Karpas-422 (cell line): ENCODE results near the gene SUSD6. TPM values are rescaled to one million over a fixed set of nuclear protein-coding genes. Genes with fewer than 3 reads are reported as not detected.
A peak's percentile ranks its signal among the peaks of the same experiment; 100 is the strongest.

Experiments
- DNase-seq: peaks from one replicate; pipeline ENCODE4 v3.0.0-alpha.2; 2015
- H2AFZ ChIP-seq: fragments of 200-600 bp; sonication (generic); 2 replicates; pipeline ENCODE4 v1.6.1; 2014; ENCODE audit warnings: antibody characterized with exemption, low read length, mixed read lengths
- H3K27ac ChIP-seq: fragments of 200-600 bp; sonication (generic); 2 replicates; pipeline ENCODE4 v1.5.1; 2014; ENCODE audit warnings: mild to moderate bottlenecking, low read length, moderate library complexity
- H3K27me3 ChIP-seq: fragments of 200-600 bp; sonication (generic); 2 replicates; pipeline ENCODE4 v1.6.1; 2014; ENCODE audit warnings: low read length, mixed read lengths
- H3K36me3 ChIP-seq: fragments of 200-600 bp; sonication (generic); 2 replicates; pipeline ENCODE4 v1.6.1; 2014; ENCODE audit warnings: low read length, mixed read lengths; ENCODE audit not compliant: insufficient read depth
- H3K4me1 ChIP-seq: fragments of 200-600 bp; sonication (generic); 2 replicates; pipeline ENCODE4 v1.6.1; 2014; ENCODE audit warnings: mild to moderate bottlenecking, low read length, mixed read lengths
- H3K4me2 ChIP-seq: fragments of 200-600 bp; sonication (generic); 2 replicates; pipeline ENCODE4 v1.6.1; 2014; ENCODE audit warnings: low read length, low read depth, mild to moderate bottlenecking; ENCODE audit not compliant: poor library complexity, severe bottlenecking
- H3K4me3 ChIP-seq: fragments of 200-600 bp; sonication (generic); 2 replicates; pipeline ENCODE4 v1.5.1; 2014; ENCODE audit warnings: mild to moderate bottlenecking, antibody characterized with exemption, low read length, mixed read lengths
- H3K79me2 ChIP-seq: fragments of 200-600 bp; sonication (generic); 2 replicates; pipeline ENCODE4 v1.6.1; 2014; ENCODE audit warnings: mild to moderate bottlenecking, low read length, mixed read lengths
- H3K9ac ChIP-seq: fragments of 200-600 bp; sonication (generic); 2 replicates; pipeline ENCODE4 v1.6.0; 2014; ENCODE audit warnings: low read length
- H3K9me2 ChIP-seq: fragments of 200-600 bp; sonication (generic), shearing (Covaris generic); replicated peaks from 2 replicates; pipeline ENCODE4 v1.6.0; 2014; ENCODE audit warnings: mild to moderate bottlenecking, low read length, moderate library complexity; ENCODE audit not compliant: insufficient read depth
- H3K9me3 ChIP-seq: fragments of 300-700, 200-600 bp; sonication (generic); 2 replicates; pipeline ENCODE4 v1.6.1; 2014; ENCODE audit warnings: low read length, mixed read lengths
- H4K20me1 ChIP-seq: fragments of 200-600 bp; sonication (generic); 2 replicates; pipeline ENCODE4 v1.6.1; 2014; ENCODE audit warnings: mild to moderate bottlenecking, antibody characterized with exemption, low read length, low read depth; ENCODE audit not compliant: insufficient read depth
- total RNA-seq: library from RNA; depleted of rRNA; stranded (reverse); fragments of >200 nt; shearing (Covaris generic); gene quantifications from 2 replicates; pipeline ENCODE4 v1.2.3, GENCODE V29; 2014; ENCODE audit warnings: low replicate concordance

The SUSD6 gene
- total RNA-seq, 1 experiment from 2014 or later: 46.0 TPM

DNA sequence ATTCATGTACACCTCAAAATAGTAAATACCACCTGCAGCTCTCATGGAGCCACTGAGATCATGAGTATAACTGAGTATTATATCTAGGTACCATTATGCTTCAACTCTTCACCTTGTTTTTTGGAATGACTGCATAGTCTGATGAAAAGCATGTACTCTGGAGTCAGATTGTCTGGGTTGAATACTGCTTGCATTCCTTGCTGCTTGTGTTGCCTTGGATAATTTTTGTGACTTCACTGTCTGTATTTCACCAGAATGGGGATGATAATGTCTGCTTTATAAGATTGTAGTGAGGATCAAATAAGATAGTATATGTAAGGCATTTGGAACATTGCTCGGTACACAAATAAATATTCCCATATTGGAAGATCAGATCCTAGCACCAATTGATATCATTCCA, 54.2 kb downstream of the SUSD6 start:
- Histone ChIP-seq H3K9ac (peak overlapping the region; percentile 51; the same call in 1 of the 2 replicates), H3K4me1 (peaks cover 95% of the 10 kb centered on the region), H3K4me3 (no peak overlapping the region; the same call in 1 of the 2 replicates), H3K9me2 (no peaks in the 10 kb centered on the region), H2AFZ (no peak overlapping the region), H3K27ac (peak overlapping the region; percentile 82), H3K27me3 (no peaks in the 10 kb centered on the region), H3K4me2 (peak overlapping the region; percentile 53), H3K9me3 (no peaks in the 10 kb centered on the region), H3K36me3 (no peaks in the 10 kb centered on the region), H4K20me1 (no peaks in the 10 kb centered on the region), H3K79me2 (peaks cover 96% of the 10 kb centered on the region)
- no peak for DNase-seq

DNA sequence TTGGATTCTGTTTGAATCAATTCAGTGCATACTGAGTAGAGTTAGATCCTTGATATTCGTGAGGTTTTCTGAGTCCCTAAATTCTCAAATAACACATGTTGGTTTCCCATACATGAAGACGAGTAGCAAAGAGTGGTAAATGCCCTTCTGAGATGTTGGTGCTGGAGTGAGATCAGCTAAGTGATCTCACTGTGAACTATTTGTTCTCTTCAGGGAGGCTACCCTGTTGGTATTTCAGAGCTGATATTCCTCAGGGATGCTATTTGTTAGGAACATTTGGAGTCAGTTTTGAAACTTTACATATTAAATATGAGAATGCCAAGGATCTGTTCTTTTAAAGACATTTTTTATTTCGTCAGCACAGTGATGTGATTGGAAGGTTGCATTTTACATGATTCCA, 54.7 kb downstream of the SUSD6 start:
- Histone ChIP-seq H3K9ac (peak overlapping the region; percentile 37; the same call in 1 of the 2 replicates), H3K27me3 (no peaks in the 10 kb centered on the region), H4K20me1 (no peaks in the 10 kb centered on the region), H3K4me2 (peak overlapping the region; percentile 53), H3K79me2 (peaks cover 96% of the 10 kb centered on the region), H3K4me1 (peaks cover 95% of the 10 kb centered on the region), H3K9me3 (no peaks in the 10 kb centered on the region), H2AFZ (no peak overlapping the region), H3K4me3 (no peak overlapping the region; the same call in 1 of the 2 replicates), H3K36me3 (no peaks in the 10 kb centered on the region), H3K9me2 (no peaks in the 10 kb centered on the region), H3K27ac (peak overlapping the region; percentile 82)
- DNase-seq: no peak

- peaks cover 96% of the 10 kb centered on the region for H3K4me1 ChIP-seq
- H3K9me2 ChIP-seq: no peaks in the 10 kb centered on the region
- no peak for DNase-seq
- H3K4me2 ChIP-seq: peak overlapping the region; percentile 53
- H2AFZ ChIP-seq: no peak overlapping the region
- H3K9ac ChIP-seq: peak overlapping the region; percentile 37
- peak overlapping the region; percentile 9; the same call in 1 of the 2 replicates for H3K4me3 ChIP-seq
- no peaks in the 10 kb centered on the region for H3K36me3 ChIP-seq
- H3K27me3 ChIP-seq: no peaks in the 10 kb centered on the region
- peak overlapping the region; percentile 82 for H3K27ac ChIP-seq
- peaks cover 96% of the 10 kb centered on the region for H3K79me2 ChIP-seq
- no peaks in the 10 kb centered on the region for H4K20me1 ChIP-seq
- no peaks in the 10 kb centered on the region for H3K9me3 ChIP-seq
Observed at GRCh38 chr14:69666690-69667211, 55.4 kb downstream of the SUSD6 start.

- H3K9me2 ChIP-seq: no peaks in the 10 kb centered on the region
- no peak for DNase-seq
- peak overlapping the region; percentile 55 for H3K4me2 ChIP-seq
- H3K27me3 ChIP-seq: no peaks in the 10 kb centered on the region
- H4K20me1 ChIP-seq: no peaks in the 10 kb centered on the region
- no peaks in the 10 kb centered on the region for H3K36me3 ChIP-seq
- peak overlapping the region; percentile 18; the same call in 1 of the 2 replicates for H3K4me3 ChIP-seq
- peaks cover 96% of the 10 kb centered on the region for H3K79me2 ChIP-seq
- H2AFZ ChIP-seq: no peak overlapping the region
- peak overlapping the region; percentile 49 for H3K9ac ChIP-seq
- peak overlapping the region; percentile 86 for H3K27ac ChIP-seq
- no peaks in the 10 kb centered on the region for H3K9me3 ChIP-seq
- peaks cover 96% of the 10 kb centered on the region for H3K4me1 ChIP-seq
Observed at GRCh38 chr14:69667938-69668335, 56.5 kb downstream of the SUSD6 start.

- no peaks in the 10 kb centered on the region for H3K9me3 ChIP-seq
- H4K20me1 ChIP-seq: no peaks in the 10 kb centered on the region
- H3K27me3 ChIP-seq: no peaks in the 10 kb centered on the region
- H3K4me3 ChIP-seq: no peak overlapping the region
- peaks cover 96% of the 10 kb centered on the region for H3K4me1 ChIP-seq
- peaks cover 96% of the 10 kb centered on the region for H3K79me2 ChIP-seq
- 0 out of 2 replicates have a peak overlapping the region, but pooled peaks have one; percentile 62 for H3K9ac ChIP-seq
- DNase-seq: no peak
- H2AFZ ChIP-seq: no peak overlapping the region
- H3K4me2 ChIP-seq: peak overlapping the region; percentile 66
- no peaks in the 10 kb centered on the region for H3K36me3 ChIP-seq
- no peaks in the 10 kb centered on the region for H3K9me2 ChIP-seq
- H3K27ac ChIP-seq: peak overlapping the region; percentile 92
Observed at GRCh38 chr14:69669375-69669774, 58.0 kb downstream of the SUSD6 start.

DNA sequence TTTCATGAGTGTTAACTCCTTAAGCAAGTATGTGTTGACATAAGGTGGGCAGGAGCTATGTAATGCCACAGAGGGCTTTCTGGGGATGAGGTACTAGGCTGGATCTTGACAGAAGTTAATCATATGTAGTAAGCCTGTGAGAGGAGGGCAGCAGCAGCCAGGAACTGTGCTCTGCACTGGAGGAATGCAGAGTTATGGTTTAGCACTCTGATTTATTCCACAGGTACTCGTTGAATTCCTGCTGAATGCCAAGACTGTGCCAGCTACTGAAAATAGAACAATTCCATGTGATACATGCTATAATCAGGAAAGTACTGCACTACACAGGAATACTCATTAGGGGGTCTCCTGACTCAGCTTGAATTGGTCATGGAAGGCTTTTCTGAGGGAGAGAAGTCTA, 58.7 kb downstream of the SUSD6 start:
- Histone ChIP-seq H3K4me2 (peak overlapping the region; percentile 66), H3K4me1 (peaks cover 96% of the 10 kb centered on the region), H3K4me3 (no peak overlapping the region; the same call in 1 of the 2 replicates), H3K79me2 (peaks cover 96% of the 10 kb centered on the region), H4K20me1 (no peaks in the 10 kb centered on the region), H3K27me3 (no peaks in the 10 kb centered on the region), H3K27ac (peak overlapping the region; percentile 92), H3K9ac (peak overlapping the region; percentile 62; the same call in 1 of the 2 replicates), H3K36me3 (0 out of 2 replicates have a peak, but pooled peaks cover 1% of the 10 kb centered on the region), H3K9me3 (no peaks in the 10 kb centered on the region), H2AFZ (no peak overlapping the region), H3K9me2 (no peaks in the 10 kb centered on the region)
- DNase-seq: no peak

GRCh38 chr14:69671365-69672030, 60.1 kb downstream of the SUSD6 start:
- peak overlapping the region; percentile 66 for H3K4me2 ChIP-seq
- peak overlapping the region; percentile 62 for H3K9ac ChIP-seq
- H3K4me1 ChIP-seq: peaks cover 93% of the 10 kb centered on the region
- peak; percentile 68 for DNase-seq
- H3K36me3 ChIP-seq: 0 out of 2 replicates have a peak, but pooled peaks cover 5% of the 10 kb centered on the region
- no peaks in the 10 kb centered on the region for H3K9me2 ChIP-seq
- H3K9me3 ChIP-seq: no peaks in the 10 kb centered on the region
- peak overlapping the region; percentile 37; the same call in 1 of the 2 replicates for H3K4me3 ChIP-seq
- H4K20me1 ChIP-seq: no peaks in the 10 kb centered on the region
- no peak overlapping the region for H2AFZ ChIP-seq
- no peaks in the 10 kb centered on the region for H3K27me3 ChIP-seq
- H3K79me2 ChIP-seq: peaks cover 96% of the 10 kb centered on the region
- peak overlapping the region; percentile 92 for H3K27ac ChIP-seq

DNA sequence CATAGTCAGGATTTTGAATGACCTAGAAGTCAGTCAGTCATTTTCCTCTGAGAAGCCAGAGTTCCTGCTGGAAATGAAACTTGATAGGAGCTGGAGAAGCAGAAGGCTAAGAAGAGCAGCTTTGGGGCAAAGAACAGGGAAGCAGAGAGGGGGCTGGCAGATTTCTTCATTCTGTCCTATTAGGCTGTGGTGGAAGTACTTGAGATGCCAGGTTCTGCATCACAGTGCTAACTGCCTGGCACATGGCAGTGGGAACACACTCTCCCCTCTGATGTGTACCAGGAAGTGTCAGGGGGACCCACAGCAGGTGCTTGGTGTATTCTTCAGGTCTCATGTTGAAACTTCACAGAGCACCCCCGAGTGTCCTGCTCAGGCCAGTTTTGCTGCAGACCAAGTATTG, 61.0 kb downstream of the SUSD6 start:
- peaks cover 97% of the 10 kb centered on the region for H3K79me2 ChIP-seq
- peaks cover 86% of the 10 kb centered on the region for H3K4me1 ChIP-seq
- H3K36me3 ChIP-seq: peaks cover 8% of the 10 kb centered on the region; the same call in 1 of the 2 replicates
- H3K9me2 ChIP-seq: no peaks in the 10 kb centered on the region
- H3K9ac ChIP-seq: peak overlapping the region; percentile 62
- no peak overlapping the region for H2AFZ ChIP-seq
- no peaks in the 10 kb centered on the region for H3K9me3 ChIP-seq
- H3K27me3 ChIP-seq: no peaks in the 10 kb centered on the region
- DNase-seq: peak; percentile 70
- H3K27ac ChIP-seq: peak overlapping the region; percentile 92
- H4K20me1 ChIP-seq: no peaks in the 10 kb centered on the region
- H3K4me3 ChIP-seq: peak overlapping the region; percentile 37
- H3K4me2 ChIP-seq: peak overlapping the region; percentile 66
